ENCODE data around the gene TM7SF2. TPM values are rescaled to one million over a fixed set of nuclear protein-coding genes. Genes with fewer than 3 reads are reported as not detected.

Gene TM7SF2
- total RNA-seq, 1 donor from 2014 or later: 25.4 TPM

DNA sequence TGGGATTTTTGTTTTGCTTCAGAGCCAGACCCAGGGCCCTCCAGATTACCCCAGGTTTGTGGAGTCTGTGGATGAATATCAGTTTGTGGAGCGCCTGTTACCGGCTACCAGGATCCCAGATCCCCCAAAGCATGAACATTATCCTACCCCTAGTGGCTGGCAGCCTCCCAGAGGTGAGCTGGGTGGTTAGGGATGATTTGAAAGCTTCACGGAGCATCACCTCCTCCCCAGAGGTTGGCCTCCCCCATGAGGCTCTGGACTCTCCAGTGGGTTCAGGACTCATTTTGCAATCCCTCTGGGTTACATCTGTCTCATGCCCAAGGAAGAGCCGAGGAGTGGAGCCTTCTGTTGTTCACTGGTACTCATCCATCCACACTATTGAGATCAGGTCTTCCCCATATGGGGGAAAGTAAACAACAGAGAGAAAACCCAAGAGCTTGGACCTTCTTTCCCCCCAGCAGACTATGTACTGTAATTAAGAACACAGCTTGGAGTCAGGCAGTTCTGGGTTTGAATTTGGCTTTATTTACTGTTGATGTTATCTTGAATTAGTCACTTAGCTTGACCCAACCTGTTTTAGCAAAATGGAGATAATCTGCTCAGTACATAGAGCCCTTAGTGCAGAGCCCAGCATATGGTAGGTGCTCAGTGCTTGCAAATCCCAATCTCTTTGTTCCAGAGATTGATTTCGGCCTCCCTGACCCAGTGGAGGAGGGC, 13.0 kb downstream of the TM7SF2 start:
- POLR2A ChIA-PET: interaction anchor here (1.0 to 15.3 kb wide), 3 partner anchors 7 to 13 kb away, joined by 3 to 546 read pairs (median 546); partner anchors contain the start of genes FAU, MRPL49, SYVN1 and TM7SF2
- peak overlapping the region; percentile 7 for H3K4me3 Mint-ChIP-seq
- TF ChIP-seq, protein P1, sequence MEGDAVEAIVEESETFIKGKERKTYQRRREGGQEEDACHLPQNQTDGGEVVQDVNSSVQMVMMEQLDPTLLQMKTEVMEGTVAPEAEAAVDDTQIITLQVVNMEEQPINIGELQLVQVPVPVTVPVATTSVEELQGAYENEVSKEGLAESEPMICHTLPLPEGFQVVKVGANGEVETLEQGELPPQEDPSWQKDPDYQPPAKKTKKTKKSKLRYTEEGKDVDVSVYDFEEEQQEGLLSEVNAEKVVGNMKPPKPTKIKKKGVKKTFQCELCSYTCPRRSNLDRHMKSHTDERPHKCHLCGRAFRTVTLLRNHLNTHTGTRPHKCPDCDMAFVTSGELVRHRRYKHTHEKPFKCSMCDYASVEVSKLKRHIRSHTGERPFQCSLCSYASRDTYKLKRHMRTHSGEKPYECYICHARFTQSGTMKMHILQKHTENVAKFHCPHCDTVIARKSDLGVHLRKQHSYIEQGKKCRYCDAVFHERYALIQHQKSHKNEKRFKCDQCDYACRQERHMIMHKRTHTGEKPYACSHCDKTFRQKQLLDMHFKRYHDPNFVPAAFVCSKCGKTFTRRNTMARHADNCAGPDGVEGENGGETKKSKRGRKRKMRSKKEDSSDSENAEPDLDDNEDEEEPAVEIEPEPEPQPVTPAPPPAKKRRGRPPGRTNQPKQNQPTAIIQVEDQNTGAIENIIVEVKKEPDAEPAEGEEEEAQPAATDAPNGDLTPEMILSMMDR (IDR thresholded peaks at IDR 0.05): no peak
- CTCF ChIA-PET: interaction anchor here (0.6 to 0.7 kb wide), 2 partner anchors 10 to 54 kb away, joined by 3 read pairs; no protein-coding TSS in a partner anchor
- DNase-seq (no peak), ATAC-seq (ENCODE audit: low read depth) (no peak)
- peaks cover 47% of the 10 kb centered on the region for H3K4me1 Mint-ChIP-seq
- no peaks in the 10 kb centered on the region for H3K27me3 Mint-ChIP-seq
- no peaks in the 10 kb centered on the region for H3K9me3 Mint-ChIP-seq
- H3K27ac Mint-ChIP-seq: no peak overlapping the region
- peaks cover 85% of the 10 kb centered on the region for H3K36me3 Mint-ChIP-seq (ENCODE audit: low read depth)
- intact Hi-C loops (cut with micrococcal nuclease): no loop called here

DNA sequence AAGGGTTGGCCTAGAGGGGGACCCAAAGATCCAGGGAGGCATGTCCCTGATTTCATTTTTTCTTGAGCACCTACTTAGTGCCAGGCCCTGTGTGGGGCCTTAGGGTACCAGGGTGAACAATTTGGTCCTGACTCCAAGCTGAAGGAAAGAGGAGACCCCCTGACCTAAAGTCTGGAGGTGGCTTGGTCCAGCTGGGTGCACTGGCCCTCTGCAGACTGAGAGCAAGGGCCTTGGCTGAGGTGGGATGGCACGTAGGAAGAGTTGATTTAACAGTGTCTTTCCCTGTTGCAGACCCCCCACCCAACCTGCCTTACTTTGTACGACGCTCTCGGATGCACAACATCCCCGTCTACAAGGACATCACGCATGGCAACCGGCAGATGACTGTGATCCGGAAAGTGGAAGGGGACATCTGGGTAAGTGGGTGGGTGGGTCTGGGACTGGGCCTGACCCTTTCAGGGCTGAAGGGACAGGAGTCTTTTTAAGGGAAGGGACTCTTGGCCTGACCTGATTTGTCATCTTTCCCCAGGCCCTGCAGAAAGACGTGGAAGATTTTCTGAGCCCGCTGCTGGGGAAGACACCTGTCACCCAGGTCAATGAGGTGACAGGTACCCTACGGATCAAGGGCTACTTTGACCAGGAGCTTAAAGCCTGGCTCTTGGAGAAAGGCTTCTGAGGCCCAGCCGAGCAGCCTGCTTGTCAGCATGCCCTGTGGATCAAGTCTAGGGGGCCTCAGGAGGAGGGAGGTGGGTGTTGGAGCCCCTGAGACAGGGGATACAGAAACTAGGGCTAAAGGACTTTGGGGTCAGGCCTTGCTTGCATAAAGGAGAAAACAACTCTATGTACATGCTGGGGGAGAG, 13.8 kb downstream of the TM7SF2 start:
- no peaks in the 10 kb centered on the region for H3K27me3 Mint-ChIP-seq
- intact Hi-C loops (cut with micrococcal nuclease): no loop called here
- DNase-seq (no peak), ATAC-seq (ENCODE audit: low read depth) (no peak)
- ChIA-PET POLR2A (interaction anchor here (1.6 to 13.5 kb wide), 2 partner anchors 8 to 10 kb away, joined by 5 to 546 read pairs; partner anchors contain the start of genes FAU, MRPL49, TM7SF2 and ZNHIT2), CTCF (interaction anchor here (0.6 to 1.4 kb wide), 3 partner anchors 10 to 56 kb away, joined by 3 to 6 read pairs (median 3); partner anchors contain the start of gene CAPN1)
- H3K4me3 Mint-ChIP-seq: no peak overlapping the region
- H3K27ac Mint-ChIP-seq: no peak overlapping the region
- H3K4me1 Mint-ChIP-seq: peaks cover 47% of the 10 kb centered on the region
- peaks cover 85% of the 10 kb centered on the region for H3K36me3 Mint-ChIP-seq (ENCODE audit: low read depth)
- TF ChIP-seq, protein P1 (IDR thresholded peaks at IDR 0.05): no peak
- no peaks in the 10 kb centered on the region for H3K9me3 Mint-ChIP-seq

DNA sequence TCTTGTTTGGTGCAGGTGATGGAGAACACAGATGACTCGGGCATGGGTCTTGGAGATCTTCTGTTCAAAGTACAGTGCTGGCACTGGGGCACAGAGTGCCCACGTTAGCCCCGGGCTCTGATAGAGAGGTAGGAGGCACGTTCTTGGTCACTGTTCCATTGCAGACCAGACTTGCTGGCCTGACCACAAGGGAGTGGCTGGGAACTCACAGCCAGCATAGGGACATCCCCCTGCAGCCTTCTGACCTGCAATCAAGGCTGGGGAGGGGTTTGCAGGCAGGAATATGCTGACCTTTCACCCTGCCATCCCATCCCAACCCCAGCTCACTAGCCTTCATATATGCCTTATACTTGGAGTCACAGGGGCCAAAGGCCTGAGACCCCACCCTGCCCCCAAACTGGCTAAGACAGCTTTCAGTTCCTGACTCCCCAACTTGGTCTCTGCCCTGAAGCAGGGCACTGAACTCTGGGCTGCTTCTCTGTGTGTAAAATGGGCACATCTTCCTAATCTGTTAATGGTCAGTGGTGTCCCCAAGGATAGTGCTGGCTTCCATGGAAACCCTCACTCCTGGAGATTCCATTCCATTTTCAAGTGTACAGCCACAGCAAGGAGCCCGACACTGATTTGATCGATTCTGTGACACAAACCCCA, 15.1 kb downstream of the TM7SF2 start:
- Mint-ChIP-seq H3K27ac (peak overlapping the region; percentile 61), H3K4me3 (no peak overlapping the region), H3K9me3 (no peaks in the 10 kb centered on the region), H3K27me3 (no peaks in the 10 kb centered on the region), H3K4me1 (peaks cover 47% of the 10 kb centered on the region), H3K36me3 (ENCODE audit: low read depth) (peaks cover 85% of the 10 kb centered on the region)
- DNase-seq (no peak), ATAC-seq (ENCODE audit: low read depth) (no peak)
- intact Hi-C loops (cut with micrococcal nuclease): no loop called here
- TF ChIP-seq, protein P1 (IDR thresholded peaks at IDR 0.05): no peak
- CTCF ChIA-PET: interaction anchor here (0.9 to 1.4 kb wide), 2 partner anchors 17 to 55 kb away, joined by 4 to 6 read pairs; partner anchors contain the start of gene CAPN1
- POLR2A ChIA-PET: interaction anchor here (1.6 to 13.5 kb wide), 3 partner anchors 9 to 52 kb away, joined by 5 to 546 read pairs (median 163); partner anchors contain the start of genes CAPN1, FAU, MRPL49 and TM7SF2

DNA sequence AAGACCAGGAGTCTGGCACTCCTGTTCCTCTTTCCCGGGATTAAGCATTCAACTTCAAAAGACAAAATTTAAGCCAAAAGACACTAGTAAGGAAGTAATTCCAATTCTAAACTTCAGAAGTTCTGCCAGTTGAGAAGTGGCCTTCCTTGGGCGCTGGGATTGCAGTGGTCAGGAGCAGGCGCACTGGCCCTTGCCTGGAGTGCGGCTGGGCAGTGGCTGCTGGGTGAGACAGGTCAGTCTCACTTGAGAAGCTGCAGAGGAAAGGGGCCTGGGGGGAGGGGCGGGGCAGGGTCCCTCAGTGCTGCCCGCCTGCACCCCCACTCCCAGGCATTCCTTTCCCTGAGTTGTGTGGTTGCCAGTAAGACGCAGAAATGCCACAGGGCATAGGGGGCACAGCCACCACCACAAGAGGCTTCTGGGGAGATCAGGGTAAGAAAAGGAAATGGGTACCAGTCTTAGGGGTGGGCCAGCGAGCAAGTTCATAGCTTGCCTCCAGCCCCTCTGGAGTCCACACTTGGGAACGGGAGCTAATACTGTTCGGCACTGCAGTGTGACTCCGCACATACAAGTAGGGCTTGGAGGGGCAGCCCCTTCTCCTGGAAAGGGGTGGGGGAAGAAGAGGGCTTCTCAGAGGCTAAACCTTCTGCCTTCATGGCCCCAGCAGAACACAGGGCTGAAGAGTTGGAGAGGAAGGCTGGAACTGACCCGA, 16.0 kb downstream of the TM7SF2 start:
- Mint-ChIP-seq H3K27me3 (no peaks in the 10 kb centered on the region), H3K27ac (peak overlapping the region; percentile 12)
- DNase-seq: no peak

More for the DNA sequence above, 16.0 kb downstream of the TM7SF2 start:
- TF ChIP-seq, protein P1 (IDR thresholded peaks at IDR 0.05): no peak
- intact Hi-C loops (cut with micrococcal nuclease): no loop called here
- ATAC-seq (ENCODE audit: low read depth): no peak
- POLR2A ChIA-PET: interaction anchor here (9.5 to 13.5 kb wide), 2 partner anchors 10 to 51 kb away, joined by 163 to 546 read pairs; partner anchors contain the start of genes CAPN1, FAU, MRPL49 and TM7SF2
- Mint-ChIP-seq H3K9me3 (no peaks in the 10 kb centered on the region), H3K36me3 (ENCODE audit: low read depth) (peaks cover 84% of the 10 kb centered on the region), H3K4me3 (no peak overlapping the region), H3K4me1 (peaks cover 49% of the 10 kb centered on the region)
- CTCF ChIA-PET: interaction anchor here (8.6 kb wide), 1 partner anchor 53 kb away, joined by 54 read pairs; the partner anchor contains the start of gene CAPN1

Data from activated B cell treated with CpG ODN at 0.5 μM for 24 hours (primary cell).